Measurements from ENCODE around the gene ABHD5. TPM values are rescaled to one million over a fixed set of nuclear protein-coding genes. Genes with fewer than 3 reads are reported as not detected.

ABHD5 gene
- total RNA-seq, 1 experiment from 2014 or later = 29.5 TPM

- intact Hi-C loops (cut with micrococcal nuclease) = loop anchor here (2.0 to 5.0 kb wide), 5 partner anchors 59 to 507 kb away; no protein-coding TSS in a partner anchor
- no TSS peak for BruUV-seq (replicated peaks)
- H3K79me2 ChIP-seq (ENCODE audit: low read length) = peaks cover 51% of the 10 kb centered on the region
- H4K20me1 ChIP-seq (ENCODE audit: low read length) = peaks cover 21% of the 10 kb centered on the region; the same call in 1 of the 2 replicates
- peak overlapping the region; percentile 97 for H3K4me2 ChIP-seq (ENCODE audit: low read length)
- H3K27me3 ChIP-seq (ENCODE audit: low read length) = no peaks in the 10 kb centered on the region
- no peaks in the 10 kb centered on the region for H3K36me3 ChIP-seq (ENCODE audit: low read depth, low read length)
- peak overlapping the region; percentile 83 for H3K9ac ChIP-seq (ENCODE audit: low read length)
- POLR2A ChIA-PET (ENCODE audit: unreplicated experiment) = no interaction called here
- TF ChIP-seq, protein P1, sequence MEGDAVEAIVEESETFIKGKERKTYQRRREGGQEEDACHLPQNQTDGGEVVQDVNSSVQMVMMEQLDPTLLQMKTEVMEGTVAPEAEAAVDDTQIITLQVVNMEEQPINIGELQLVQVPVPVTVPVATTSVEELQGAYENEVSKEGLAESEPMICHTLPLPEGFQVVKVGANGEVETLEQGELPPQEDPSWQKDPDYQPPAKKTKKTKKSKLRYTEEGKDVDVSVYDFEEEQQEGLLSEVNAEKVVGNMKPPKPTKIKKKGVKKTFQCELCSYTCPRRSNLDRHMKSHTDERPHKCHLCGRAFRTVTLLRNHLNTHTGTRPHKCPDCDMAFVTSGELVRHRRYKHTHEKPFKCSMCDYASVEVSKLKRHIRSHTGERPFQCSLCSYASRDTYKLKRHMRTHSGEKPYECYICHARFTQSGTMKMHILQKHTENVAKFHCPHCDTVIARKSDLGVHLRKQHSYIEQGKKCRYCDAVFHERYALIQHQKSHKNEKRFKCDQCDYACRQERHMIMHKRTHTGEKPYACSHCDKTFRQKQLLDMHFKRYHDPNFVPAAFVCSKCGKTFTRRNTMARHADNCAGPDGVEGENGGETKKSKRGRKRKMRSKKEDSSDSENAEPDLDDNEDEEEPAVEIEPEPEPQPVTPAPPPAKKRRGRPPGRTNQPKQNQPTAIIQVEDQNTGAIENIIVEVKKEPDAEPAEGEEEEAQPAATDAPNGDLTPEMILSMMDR (conservative IDR thresholded peaks at IDR 0.05; ENCODE audit: low read depth, low read length) = no peak
- TF ChIP-seq EZH2phosphoT487 (IDR thresholded peaks at IDR 0.05; ENCODE audit: borderline replicate concordance, low read length) = no peak
- TF ChIP-seq EZH2 (IDR thresholded peaks at IDR 0.05; ENCODE audit: low read length, unreplicated experiment) = no peak
- peak overlapping the region; percentile 40 for H3K27ac ChIP-seq (ENCODE audit: low read length)
- peaks cover 39% of the 10 kb centered on the region for H3K4me1 ChIP-seq (ENCODE audit: insufficient read depth, low read length)
- CTCF ChIA-PET = no interaction called here
- DNase-seq (peak; percentile 86), ATAC-seq (peak; percentile 69)
- no peaks in the 10 kb centered on the region for H3K9me3 ChIP-seq (ENCODE audit: low read length)
- H3F3A ChIP-seq (ENCODE audit: low read length, unreplicated experiment) = no peaks in the 10 kb centered on the region
- no peaks in the 10 kb centered on the region for H3K9me2 ChIP-seq (replicated peaks; ENCODE audit: low read length)
- H3K4me3 ChIP-seq (ENCODE audit: low read length) = peak overlapping the region; percentile 86
- H2AFZ ChIP-seq (ENCODE audit: low read length) = peak overlapping the region; percentile 93
Measured at GRCh38 chr3:43691120-43691995, 620 bp downstream of the ABHD5 start.

DNA sequence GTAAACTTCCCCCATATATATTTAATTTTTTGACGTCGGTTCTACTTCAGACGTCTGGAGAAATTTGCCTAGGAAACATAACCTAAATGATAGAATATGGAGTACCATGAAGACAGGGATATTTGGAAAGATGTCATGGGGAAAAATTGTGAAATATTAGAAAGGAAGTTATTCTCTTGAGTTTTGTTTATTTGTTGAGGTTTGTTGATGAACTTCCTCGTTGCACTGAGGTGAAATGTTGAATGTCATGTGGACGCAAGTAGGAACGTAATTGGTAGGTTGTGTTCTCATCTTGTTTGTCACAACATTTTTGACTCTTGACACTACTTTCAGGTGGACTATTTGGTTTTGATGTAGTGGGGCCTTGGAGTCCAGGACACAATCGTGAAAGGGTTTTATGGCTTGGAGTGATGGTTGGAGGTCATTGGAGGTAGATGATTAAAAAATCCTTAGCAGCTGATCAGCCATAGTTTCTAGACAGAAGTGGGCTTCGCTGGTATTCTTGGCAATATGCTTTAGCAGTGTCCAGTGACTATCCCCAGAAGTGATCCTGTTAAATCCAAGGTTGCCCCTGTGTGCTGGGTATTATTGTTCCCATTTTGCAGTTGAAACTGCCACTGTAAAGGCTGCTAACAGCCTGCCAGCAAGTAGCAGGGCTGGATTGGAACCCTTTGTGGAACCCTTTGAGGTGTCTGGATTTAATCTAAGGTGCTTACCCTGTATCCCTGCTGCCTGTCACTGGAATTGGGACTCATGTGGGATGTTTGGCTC, 1.5 kb downstream of the ABHD5 start:
- ChIA-PET POLR2A (ENCODE audit: unreplicated experiment) (no interaction called here), CTCF (no interaction called here)
- Histone ChIP-seq H4K20me1 (ENCODE audit: low read length) (peaks cover 22% of the 10 kb centered on the region; the same call in 1 of the 2 replicates), H2AFZ (ENCODE audit: low read length) (peak overlapping the region; percentile 93; the same call in 1 of the 2 replicates), H3K4me3 (ENCODE audit: low read length) (peak overlapping the region; percentile 86), H3K9ac (ENCODE audit: low read length) (peak overlapping the region; percentile 83), H3K36me3 (ENCODE audit: low read depth, low read length) (no peaks in the 10 kb centered on the region), H3K4me1 (ENCODE audit: insufficient read depth, low read length) (peaks cover 39% of the 10 kb centered on the region), H3K9me2 (replicated peaks; ENCODE audit: low read length) (no peaks in the 10 kb centered on the region), H3K27me3 (ENCODE audit: low read length) (no peaks in the 10 kb centered on the region), H3K79me2 (ENCODE audit: low read length) (peaks cover 60% of the 10 kb centered on the region), H3K9me3 (ENCODE audit: low read length) (no peaks in the 10 kb centered on the region), H3F3A (ENCODE audit: low read length, unreplicated experiment) (no peaks in the 10 kb centered on the region), H3K27ac (ENCODE audit: low read length) (no peak overlapping the region), H3K4me2 (ENCODE audit: low read length) (peak overlapping the region; percentile 97)
- intact Hi-C loops (cut with micrococcal nuclease) = loop anchor here (5.0 kb wide), 1 partner anchor 75 kb away; no protein-coding TSS in a partner anchor
- TF ChIP-seq, protein P1 (conservative IDR thresholded peaks at IDR 0.05; ENCODE audit: low read depth, low read length) = no peak
- TF ChIP-seq EZH2phosphoT487 (IDR thresholded peaks at IDR 0.05; ENCODE audit: borderline replicate concordance, low read length) (no peak), EZH2 (IDR thresholded peaks at IDR 0.05; ENCODE audit: low read length, unreplicated experiment) (no peak)
- DNase-seq = no peak
- no peak for ATAC-seq
- BruUV-seq (replicated peaks) = no TSS peak
